Measurements from ENCODE around the gene TAP1.

TAP1 gene

DNA sequence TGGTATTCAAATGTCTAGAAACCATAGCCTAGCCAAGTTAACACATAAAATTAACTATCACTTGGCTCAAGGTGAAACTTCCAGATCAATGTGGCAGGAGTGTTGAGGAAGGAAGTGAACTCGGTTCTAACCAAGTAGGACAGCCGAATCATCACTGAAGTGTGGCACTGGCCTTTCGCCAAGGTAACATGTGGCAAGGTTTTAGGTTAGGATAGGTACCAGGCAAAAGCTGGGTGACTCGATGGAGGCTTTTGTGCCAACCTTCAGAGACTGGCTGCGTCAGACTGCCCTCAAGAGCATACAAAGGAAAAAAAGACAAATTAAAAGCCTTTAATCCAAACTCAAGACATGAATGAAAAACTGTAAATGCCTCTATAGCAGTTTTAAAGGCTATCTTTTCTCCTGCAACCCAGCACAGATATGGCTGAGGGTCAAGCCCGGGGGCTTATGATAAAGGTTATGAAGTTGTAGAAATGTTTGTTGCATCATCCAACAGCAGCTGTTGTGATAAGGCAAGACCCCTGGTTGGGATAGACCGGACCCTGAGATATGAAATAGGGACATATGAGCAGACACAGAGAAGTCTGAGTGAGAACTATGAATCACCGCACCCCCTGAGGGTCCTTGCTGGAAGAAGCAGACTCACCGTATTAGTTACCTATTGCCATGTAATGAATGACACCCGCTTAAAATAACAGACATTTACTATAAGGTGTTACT, 12.4 kb upstream of the TAP1 start:
- DNase-seq: no peak
- in situ Hi-C loops (cut with HindIII; ENCODE audit: low pct_ligation_motif_present, low pct_unique_long_range_greater_than_20kb, low sequenced_read_pairs): no loop called here

- no peak for DNase-seq
- in situ Hi-C loops (cut with HindIII; ENCODE audit: low pct_ligation_motif_present, low pct_unique_long_range_greater_than_20kb, low sequenced_read_pairs): no loop called here
Observed at GRCh38 chr6:32862725-32863124, 9.2 kb upstream of the TAP1 start.

DNA sequence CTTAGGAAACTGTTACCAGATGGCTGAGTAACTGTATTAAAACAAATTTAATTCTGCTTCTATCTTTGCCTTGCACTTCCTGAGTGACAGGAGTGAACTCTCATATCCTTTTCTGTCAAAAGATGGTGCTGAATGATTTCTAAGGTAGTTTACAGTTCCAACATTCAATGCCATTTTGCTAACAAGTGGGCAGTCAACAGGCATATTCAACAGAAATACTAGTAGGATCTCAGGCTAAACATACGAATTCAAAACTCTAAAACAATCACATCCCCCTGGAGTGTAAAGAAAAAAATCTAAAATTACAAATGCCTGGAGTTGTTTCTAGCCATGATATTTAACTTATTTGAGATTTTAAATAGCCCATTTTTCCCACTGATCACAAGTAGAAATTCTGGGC, 7.2 kb upstream of the TAP1 start:
- DNase-seq: no peak
- in situ Hi-C loops (cut with HindIII; ENCODE audit: low pct_ligation_motif_present, low pct_unique_long_range_greater_than_20kb, low sequenced_read_pairs): no loop called here

DNA sequence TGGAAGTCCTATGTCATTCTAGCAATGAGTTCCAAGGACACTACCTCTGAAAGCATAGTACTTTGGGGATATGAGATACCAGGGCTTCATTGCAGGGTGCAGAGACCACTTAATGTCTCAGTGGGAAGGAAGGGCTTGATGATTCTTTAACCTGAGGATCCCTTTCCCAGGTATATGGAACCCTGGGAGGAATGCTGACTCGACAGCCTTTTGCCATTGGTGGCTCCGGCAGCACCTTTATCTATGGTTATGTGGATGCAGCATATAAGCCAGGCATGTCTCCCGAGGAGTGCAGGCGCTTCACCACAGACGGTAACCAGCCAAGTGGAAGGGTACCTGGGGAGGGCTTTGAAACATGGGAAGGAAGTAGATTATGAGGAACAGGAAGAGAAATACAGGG, 4.7 kb upstream of the TAP1 start:
- in situ Hi-C loops (cut with HindIII; ENCODE audit: low pct_ligation_motif_present, low pct_unique_long_range_greater_than_20kb, low sequenced_read_pairs): no loop called here
- DNase-seq: no peak

GRCh38 chr6:32857156-32857891, 3.8 kb upstream of the TAP1 start:
- in situ Hi-C loops (cut with HindIII; ENCODE audit: low pct_ligation_motif_present, low pct_unique_long_range_greater_than_20kb, low sequenced_read_pairs): no loop called here
- DNase-seq: no peak

- DNase-seq: no peak
- in situ Hi-C loops (cut with HindIII; ENCODE audit: low pct_ligation_motif_present, low pct_unique_long_range_greater_than_20kb, low sequenced_read_pairs): no loop called here
Observed at GRCh38 chr6:32855467-32856174, 2.1 kb upstream of the TAP1 start.

DNA sequence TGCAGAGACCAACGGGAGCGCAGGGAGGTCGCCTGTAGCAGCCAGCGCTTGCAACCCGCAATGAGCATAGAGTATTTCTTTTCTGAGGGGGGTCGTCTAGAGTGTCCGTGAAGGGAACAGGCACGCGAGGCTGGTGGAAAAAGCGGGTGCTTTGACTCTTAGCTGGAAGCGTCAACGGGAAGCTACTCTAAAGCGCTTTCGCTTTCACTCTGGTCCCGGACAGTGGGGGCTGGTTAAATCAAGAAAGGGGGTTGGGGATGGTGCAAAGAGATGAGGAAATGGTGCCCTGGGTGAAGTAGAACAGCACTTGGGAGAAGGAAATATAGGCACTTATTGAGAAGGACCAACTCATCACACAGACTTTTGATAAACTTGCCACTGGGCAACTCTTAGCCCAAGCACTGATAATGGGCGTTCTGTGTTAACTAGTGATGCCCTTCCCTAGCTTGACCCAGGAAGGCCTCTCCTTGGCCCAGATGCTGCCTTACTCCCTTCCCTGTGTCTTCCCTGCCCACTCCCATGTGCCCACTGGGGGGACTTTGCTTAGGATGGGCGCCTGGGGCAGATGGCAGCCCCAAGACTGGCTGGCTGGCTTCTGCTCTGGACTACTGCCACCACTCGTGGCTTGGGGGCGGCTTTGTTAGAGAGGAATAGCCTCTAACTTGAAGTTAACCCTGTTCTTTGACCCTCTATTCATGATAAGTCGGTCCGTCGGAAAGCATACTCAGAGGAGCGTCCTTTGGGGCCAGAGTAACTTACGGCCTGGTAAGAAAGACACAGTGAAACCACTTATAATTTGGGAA, 1.1 kb upstream of the TAP1 start:
- peak; percentile 53 for DNase-seq

DNA sequence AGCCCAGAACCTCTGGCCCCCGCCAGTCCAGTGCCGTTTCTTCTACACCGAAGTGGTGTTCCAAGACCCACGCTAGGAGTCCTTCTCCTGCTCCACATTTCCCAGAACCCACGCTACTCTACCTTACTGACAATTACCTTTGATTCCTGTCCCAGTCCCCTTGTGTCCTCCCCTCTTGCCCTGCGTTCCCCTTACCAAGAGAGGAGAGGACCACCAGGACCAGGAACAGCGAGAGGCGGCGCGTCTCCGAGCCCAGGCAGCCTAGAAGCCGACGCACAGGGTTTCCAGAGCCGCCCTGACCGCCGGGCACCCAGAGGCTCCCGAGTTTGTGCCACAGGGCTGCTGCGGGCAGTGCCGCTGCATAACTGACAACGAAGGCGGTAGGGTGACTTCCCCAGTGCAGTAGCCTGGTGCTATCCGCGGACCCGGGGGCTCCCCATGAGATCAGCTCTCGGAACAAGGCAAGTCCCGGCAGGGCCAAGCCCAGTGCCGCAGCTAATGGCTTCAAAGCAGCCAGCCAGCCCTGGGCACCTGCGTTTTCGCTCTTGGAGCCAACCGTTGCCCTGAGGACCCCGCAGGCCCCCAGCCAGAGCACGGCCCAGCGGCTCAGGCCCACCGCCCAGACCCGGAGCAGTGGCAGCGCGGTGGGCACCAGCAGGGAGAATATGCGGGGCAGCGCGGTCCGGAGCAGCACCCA, 512 bp downstream of the TAP1 start:
- peak; percentile 36 for DNase-seq
- in situ Hi-C loops (cut with HindIII; ENCODE audit: low pct_ligation_motif_present, low pct_unique_long_range_greater_than_20kb, low sequenced_read_pairs): no loop called here

More for the DNA sequence above, 1.1 kb upstream of the TAP1 start:
- in situ Hi-C loops (cut with HindIII; ENCODE audit: low pct_ligation_motif_present, low pct_unique_long_range_greater_than_20kb, low sequenced_read_pairs): no loop called here

GRCh38 chr6:32852018-32852843, 1.3 kb downstream of the TAP1 start:
- no peak for DNase-seq
- in situ Hi-C loops (cut with HindIII; ENCODE audit: low pct_ligation_motif_present, low pct_unique_long_range_greater_than_20kb, low sequenced_read_pairs): no loop called here

GRCh38 chr6:32851025-32851424, 2.5 kb downstream of the TAP1 start:
- in situ Hi-C loops (cut with HindIII; ENCODE audit: low pct_ligation_motif_present, low pct_unique_long_range_greater_than_20kb, low sequenced_read_pairs): no loop called here
- no peak for DNase-seq

- in situ Hi-C loops (cut with HindIII; ENCODE audit: low pct_ligation_motif_present, low pct_unique_long_range_greater_than_20kb, low sequenced_read_pairs): no loop called here
- DNase-seq: no peak
Observed at GRCh38 chr6:32849126-32849525, 4.4 kb downstream of the TAP1 start.

DNA sequence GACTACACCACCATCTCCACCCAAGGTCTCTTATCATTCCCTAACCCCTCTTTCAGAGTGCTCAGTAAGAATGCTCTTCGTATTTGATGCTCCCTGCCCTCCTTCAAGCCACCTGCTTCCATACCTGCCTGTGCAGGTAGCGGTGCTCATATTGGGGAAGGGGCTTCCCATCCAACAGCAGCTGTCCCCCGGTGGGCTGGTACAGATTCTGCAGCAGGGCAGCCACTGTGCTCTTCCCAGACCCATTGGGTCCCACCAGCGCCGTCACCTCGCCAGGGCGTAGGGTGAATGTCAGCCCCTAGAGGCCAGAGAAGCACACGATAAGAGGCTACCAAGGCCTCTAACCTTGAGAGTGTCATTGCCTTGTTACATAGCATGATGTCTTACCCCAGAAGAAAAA, 5.7 kb downstream of the TAP1 start:
- no peak for DNase-seq
- in situ Hi-C loops (cut with HindIII; ENCODE audit: low pct_ligation_motif_present, low pct_unique_long_range_greater_than_20kb, low sequenced_read_pairs): no loop called here

DNA sequence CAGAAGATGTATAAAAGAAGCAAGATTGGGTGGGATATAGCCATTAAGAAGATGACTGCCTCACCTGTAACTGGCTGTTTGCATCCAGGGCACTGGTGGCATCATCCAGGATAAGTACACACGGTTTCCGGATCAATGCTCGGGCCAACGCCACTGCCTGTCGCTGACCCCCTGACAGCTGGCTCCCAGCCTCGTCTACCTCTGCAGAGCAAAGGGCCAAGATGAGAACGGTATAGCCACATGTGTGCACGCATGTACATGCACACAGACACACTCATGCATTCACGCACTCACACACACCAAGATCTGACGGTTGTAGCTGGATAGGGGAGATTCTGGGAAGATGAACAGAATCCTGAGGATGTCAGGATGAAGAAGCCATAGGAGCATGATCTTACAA, 6.5 kb downstream of the TAP1 start:
- DNase-seq: no peak
- in situ Hi-C loops (cut with HindIII; ENCODE audit: low pct_ligation_motif_present, low pct_unique_long_range_greater_than_20kb, low sequenced_read_pairs): no loop called here

GRCh38 chr6:32845384-32845884, 8.1 kb downstream of the TAP1 start:
- in situ Hi-C loops (cut with HindIII; ENCODE audit: low pct_ligation_motif_present, low pct_unique_long_range_greater_than_20kb, low sequenced_read_pairs): no loop called here
- DNase-seq: no peak

DNA sequence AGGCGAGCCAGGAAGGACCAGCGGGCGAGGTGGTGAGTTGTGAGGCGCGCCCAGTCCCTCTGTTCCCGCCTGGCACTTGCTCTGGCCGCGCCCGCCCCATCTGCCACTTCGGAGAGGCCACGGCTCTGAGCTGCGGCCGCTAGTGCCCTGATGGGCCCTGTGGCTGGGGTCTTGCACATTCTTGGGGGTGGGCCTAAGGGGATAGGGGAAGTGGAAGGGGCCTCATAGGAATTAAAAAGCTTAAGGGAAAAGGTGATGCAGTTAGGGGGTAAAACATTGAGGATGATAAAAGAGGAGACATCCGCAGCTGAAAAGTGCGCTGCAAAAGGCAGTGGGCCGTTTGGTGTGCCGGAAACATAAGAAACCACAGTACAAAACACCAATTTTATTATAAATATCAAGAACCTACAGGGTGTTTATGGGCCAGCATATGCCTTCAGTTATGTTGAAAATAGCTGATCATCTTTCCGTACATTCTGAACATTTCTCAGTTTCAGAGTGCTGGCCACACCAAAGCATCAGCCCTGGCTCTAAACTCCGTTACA, 8.6 kb downstream of the TAP1 start:
- DNase-seq: no peak
- in situ Hi-C loops (cut with HindIII; ENCODE audit: low pct_ligation_motif_present, low pct_unique_long_range_greater_than_20kb, low sequenced_read_pairs): no loop called here

- peak; percentile 93 for DNase-seq
- in situ Hi-C loops (cut with HindIII; ENCODE audit: low pct_ligation_motif_present, low pct_unique_long_range_greater_than_20kb, low sequenced_read_pairs): no loop called here
Observed at GRCh38 chr6:32843979-32844838, 9.3 kb downstream of the TAP1 start, which contains the start of gene PSMB8. Gene PSMB8 (minus strand): TSS chr6:32844047. CDS start chr6:32843996, 51 bp downstream.
